Keratinocyte (primary cell): Measurements from ENCODE around the gene ZHX3.

Source experiments
- EZH2 ChIP-seq: IDR thresholded peaks from one replicate; pipeline ENCODE4 v1.6.1; 2012; ENCODE audit warnings: inconsistent platforms, mild to moderate bottlenecking, low read length, moderate library complexity
- TF ChIP-seq, protein P1 (sequence below), 3 experiments: IDR thresholded peaks in 1 of 3; conservative IDR thresholded peaks in 1 of 3; optimal IDR thresholded peaks in 1 of 3; 2 replicates in 2 of 3; 3 replicates in 1 of 3; pipeline versions ENCODE3 to v1.5.1; 2011; ENCODE audit warnings: low read length in 3 of 3, mild to moderate bottlenecking in 3 of 3, moderate library complexity in 2 of 3, control low read depth in 1 of 3, inconsistent platforms in 1 of 3; ENCODE audit not compliant: insufficient read depth in 2 of 3; ENCODE audit errors: extremely low read depth in 1 of 3

DNA sequence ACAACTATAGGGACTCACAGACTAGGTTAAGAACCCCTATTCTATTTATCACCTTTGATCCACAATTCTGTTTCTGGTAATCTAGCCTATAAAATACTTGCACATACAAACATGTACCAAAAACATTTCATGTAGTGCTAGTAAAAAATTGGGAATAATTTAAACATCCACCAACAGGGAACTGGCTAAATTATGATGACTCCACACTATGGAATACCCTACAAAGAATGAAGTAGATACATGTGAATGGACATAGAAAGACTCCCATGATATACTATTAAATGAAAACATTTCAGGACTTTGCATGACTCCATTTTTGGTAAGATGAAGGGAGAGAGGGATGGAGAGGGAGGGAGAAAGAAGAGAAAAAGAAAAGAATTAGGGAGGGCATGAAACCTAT, 58.2 kb downstream of the ZHX3 start:
- TF ChIP-seq, protein P1, sequence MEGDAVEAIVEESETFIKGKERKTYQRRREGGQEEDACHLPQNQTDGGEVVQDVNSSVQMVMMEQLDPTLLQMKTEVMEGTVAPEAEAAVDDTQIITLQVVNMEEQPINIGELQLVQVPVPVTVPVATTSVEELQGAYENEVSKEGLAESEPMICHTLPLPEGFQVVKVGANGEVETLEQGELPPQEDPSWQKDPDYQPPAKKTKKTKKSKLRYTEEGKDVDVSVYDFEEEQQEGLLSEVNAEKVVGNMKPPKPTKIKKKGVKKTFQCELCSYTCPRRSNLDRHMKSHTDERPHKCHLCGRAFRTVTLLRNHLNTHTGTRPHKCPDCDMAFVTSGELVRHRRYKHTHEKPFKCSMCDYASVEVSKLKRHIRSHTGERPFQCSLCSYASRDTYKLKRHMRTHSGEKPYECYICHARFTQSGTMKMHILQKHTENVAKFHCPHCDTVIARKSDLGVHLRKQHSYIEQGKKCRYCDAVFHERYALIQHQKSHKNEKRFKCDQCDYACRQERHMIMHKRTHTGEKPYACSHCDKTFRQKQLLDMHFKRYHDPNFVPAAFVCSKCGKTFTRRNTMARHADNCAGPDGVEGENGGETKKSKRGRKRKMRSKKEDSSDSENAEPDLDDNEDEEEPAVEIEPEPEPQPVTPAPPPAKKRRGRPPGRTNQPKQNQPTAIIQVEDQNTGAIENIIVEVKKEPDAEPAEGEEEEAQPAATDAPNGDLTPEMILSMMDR (optimal IDR thresholded peaks at IDR 0.05 in 1 of 3, IDR thresholded peaks at IDR 0.05 in 1 of 3, conservative IDR thresholded peaks at IDR 0.05 in 1 of 3; ENCODE audit: extremely low read depth in 1 of 3, insufficient read depth in 2 of 3, low read length in 3 of 3) = no peak
- TF ChIP-seq EZH2 = no peak
